Fibroblast of mammary gland (primary cell): ENCODE measurements around the gene HIGD1A.
"Not testable (repeated sequence)": the region's sequence is repeated elsewhere in the genome, so short reads cannot be mapped to it uniquely, and the experiment has no call there.

Experiments
- DNase-seq: peaks from one replicate; pipeline ENCODE4 v3.0.0-alpha.2; 2010; ENCODE audit warnings: low read depth
- H3K4me3 ChIP-seq: 2 replicates; pipeline ENCODE4 v1.5.1; 2011; ENCODE audit warnings: low read depth, mild to moderate bottlenecking, low read length, moderate library complexity; ENCODE audit not compliant: control insufficient read depth
- CTCF ChIP-seq: conservative IDR thresholded peaks from 2 replicates; pipeline ENCODE4 v1.5.1; 2011; ENCODE audit warnings: low read depth, low read length, inconsistent platforms; ENCODE audit not compliant: control insufficient read depth, insufficient read depth

Gene HIGD1A

GRCh38 chr3:42820746-42821051, 16.4 kb upstream of the HIGD1A start:
- no peak overlapping the region for H3K4me3 ChIP-seq
- DNase-seq = no peak
- no peak for TF ChIP-seq CTCF

GRCh38 chr3:42819351-42819965, 15.2 kb upstream of the HIGD1A start:
- no peak for DNase-seq
- TF ChIP-seq CTCF = no peak
- no peak overlapping the region for H3K4me3 ChIP-seq

- no peak for TF ChIP-seq CTCF
- no peak overlapping the region for H3K4me3 ChIP-seq
- DNase-seq = no peak
Measured at GRCh38 chr3:42815826-42816225, 11.5 kb upstream of the HIGD1A start.

- no peak for TF ChIP-seq CTCF
- no peak for DNase-seq
- no peak overlapping the region for H3K4me3 ChIP-seq
Measured at GRCh38 chr3:42814914-42815507, 10.7 kb upstream of the HIGD1A start.

- H3K4me3 ChIP-seq = no peak overlapping the region
- no peak for TF ChIP-seq CTCF
- no peak for DNase-seq
Measured at GRCh38 chr3:42814246-42814645, 10.0 kb upstream of the HIGD1A start.

GRCh38 chr3:42811118-42811883, 7.0 kb upstream of the HIGD1A start:
- not testable (repeated sequence) for DNase-seq, H3K4me3 ChIP-seq

GRCh38 chr3:42810706-42811105, 6.4 kb upstream of the HIGD1A start:
- DNase-seq, H3K4me3 ChIP-seq: not testable (repeated sequence)
